ENCODE measurements around the gene COQ7.
A peak's percentile ranks its signal among the peaks of the same experiment; 100 is the strongest.

COQ7 gene

DNA sequence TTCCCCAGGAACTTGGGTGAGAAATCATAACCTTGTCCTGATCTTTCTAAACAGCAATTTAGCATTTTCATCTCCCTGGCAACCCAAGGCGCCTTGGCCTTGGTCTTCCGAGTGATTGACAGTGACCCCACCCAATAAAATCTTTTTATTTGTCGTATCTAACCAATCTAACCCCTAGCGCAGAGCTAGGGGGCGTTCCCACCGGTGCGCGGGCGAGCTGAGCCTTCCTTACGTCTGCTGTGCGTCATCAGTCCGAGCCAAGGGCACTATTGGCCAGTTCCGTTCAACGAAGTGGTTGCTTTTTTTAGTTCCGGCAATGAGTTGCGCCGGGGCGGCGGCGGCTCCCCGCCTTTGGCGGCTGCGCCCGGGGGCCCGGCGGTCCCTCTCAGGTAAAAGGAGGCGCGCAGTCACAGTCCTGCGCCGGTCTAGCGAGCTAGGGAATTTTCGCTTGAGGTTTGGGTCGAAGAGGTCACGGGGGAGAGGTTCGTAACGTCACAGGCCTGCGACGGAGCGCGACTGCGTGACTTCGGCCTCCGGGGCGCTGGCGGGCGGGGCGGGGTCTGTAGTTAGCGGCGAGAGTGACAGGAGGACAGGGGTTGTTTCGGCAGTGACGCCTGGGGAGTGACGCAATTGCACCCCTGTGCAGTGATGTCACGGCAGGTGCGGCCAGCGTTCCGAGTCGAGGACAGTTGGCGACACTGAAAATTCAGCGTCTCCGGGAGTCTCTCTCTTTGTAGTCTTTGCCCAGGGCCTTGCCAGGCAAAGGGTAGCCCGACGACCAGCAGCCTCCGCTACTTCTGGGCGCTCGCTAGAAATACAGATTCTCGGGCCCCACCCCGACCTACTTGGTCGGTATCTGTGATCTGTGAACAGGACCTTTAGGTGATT is at the start of gene COQ7:
COQ7 (plus strand) TSS at position 266 of the 888 bp plus-strand sequence; CDS start at position 317, 51 bp downstream.
- H3K36me3 ChIP-seq (replicated peaks): no peaks in the 10 kb centered on the region
- peak within 1 kb of the TSS; percentile 100 for H3K27ac ChIP-seq
- TF ChIP-seq, protein P1, sequence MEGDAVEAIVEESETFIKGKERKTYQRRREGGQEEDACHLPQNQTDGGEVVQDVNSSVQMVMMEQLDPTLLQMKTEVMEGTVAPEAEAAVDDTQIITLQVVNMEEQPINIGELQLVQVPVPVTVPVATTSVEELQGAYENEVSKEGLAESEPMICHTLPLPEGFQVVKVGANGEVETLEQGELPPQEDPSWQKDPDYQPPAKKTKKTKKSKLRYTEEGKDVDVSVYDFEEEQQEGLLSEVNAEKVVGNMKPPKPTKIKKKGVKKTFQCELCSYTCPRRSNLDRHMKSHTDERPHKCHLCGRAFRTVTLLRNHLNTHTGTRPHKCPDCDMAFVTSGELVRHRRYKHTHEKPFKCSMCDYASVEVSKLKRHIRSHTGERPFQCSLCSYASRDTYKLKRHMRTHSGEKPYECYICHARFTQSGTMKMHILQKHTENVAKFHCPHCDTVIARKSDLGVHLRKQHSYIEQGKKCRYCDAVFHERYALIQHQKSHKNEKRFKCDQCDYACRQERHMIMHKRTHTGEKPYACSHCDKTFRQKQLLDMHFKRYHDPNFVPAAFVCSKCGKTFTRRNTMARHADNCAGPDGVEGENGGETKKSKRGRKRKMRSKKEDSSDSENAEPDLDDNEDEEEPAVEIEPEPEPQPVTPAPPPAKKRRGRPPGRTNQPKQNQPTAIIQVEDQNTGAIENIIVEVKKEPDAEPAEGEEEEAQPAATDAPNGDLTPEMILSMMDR (IDR thresholded peaks at IDR 0.05; ENCODE audit: low read depth, low read length, missing control alignments): no peak
- peak within 1 kb of the TSS; percentile 86 for H3K4me3 ChIP-seq (ENCODE audit: low read depth, low read length)
- in situ Hi-C loops (cut with HindIII; ENCODE audit: low pct_ligation_motif_present, low sequenced_read_pairs): no loop called here
- H3K27me3 ChIP-seq (replicated peaks): no peaks in the 10 kb centered on the region
- peak; percentile 99 for DNase-seq

DNA sequence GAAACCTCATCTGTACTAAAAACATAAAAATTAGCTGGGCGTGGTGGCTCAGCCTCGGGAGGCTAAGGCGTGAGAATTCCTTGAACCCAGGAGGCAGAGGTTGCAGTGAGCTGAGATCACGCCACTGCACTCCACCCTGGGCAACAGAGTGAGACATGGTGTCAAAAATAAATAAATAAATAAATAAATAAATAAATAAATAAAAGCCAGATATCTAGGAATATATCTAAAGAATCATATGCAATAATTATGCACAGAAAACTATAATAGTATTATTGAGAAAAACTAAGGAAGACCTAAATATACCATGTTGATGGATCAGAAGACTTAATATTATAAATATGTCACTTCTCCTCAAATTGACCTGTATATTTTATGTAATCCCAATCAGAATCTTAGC is 46.7 kb upstream of the COQ7 start:
- H3K4me3 ChIP-seq (ENCODE audit: low read depth, low read length): no peak overlapping the region
- H3K27me3 ChIP-seq (replicated peaks): no peaks in the 10 kb centered on the region
- TF ChIP-seq, protein P1 (IDR thresholded peaks at IDR 0.05; ENCODE audit: low read depth, low read length, missing control alignments): no peak
- in situ Hi-C loops (cut with HindIII; ENCODE audit: low pct_ligation_motif_present, low sequenced_read_pairs): no loop called here
- no peaks in the 10 kb centered on the region for H3K36me3 ChIP-seq (replicated peaks)
- H3K27ac ChIP-seq: no peak overlapping the region
- DNase-seq: no peak

DNA sequence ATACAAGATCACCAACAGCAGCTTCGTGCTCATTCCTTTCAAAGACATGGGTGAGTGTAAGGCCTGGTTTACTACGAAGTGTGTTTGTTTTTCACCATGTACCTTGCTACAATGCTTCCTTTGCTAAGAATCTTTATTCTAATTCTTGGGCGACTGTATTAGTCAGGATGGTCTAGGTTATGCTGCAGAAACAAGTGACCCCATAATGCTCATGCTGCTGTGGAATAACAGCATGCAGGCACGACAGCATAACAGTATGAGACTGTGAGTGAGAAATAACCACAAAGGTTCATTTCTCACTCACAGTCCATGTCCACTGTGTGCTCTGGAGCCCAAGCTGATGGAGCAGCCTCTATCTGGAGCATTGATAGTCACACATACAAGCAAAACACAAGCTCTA is 45.7 kb upstream of the COQ7 start:
- in situ Hi-C loops (cut with HindIII; ENCODE audit: low pct_ligation_motif_present, low sequenced_read_pairs): no loop called here

DNA sequence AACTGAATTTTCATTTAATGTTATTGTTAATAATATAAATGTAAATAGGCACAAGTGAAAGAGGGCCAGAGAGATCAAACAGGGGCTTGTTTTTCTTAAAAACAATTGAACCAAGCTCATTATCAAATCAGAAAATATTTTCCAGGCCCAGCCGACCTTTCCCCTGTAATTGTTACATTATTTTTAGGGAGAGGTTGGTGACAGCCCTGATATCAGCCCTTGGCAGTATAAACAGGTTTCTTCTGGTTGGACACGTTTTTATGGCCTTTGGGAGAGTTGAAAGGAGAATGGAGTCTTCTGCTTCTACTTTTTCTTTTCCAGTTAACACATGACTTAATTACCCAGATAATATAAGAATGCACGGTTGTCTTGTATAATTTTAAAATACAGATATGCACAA is 40.0 kb upstream of the COQ7 start:
- H3K36me3 ChIP-seq (replicated peaks): no peaks in the 10 kb centered on the region
- no peak for DNase-seq
- H3K27ac ChIP-seq: no peak overlapping the region
- TF ChIP-seq, protein P1 (IDR thresholded peaks at IDR 0.05; ENCODE audit: low read depth, low read length, missing control alignments): no peak
- no peak overlapping the region for H3K4me3 ChIP-seq (ENCODE audit: low read depth, low read length)
- in situ Hi-C loops (cut with HindIII; ENCODE audit: low pct_ligation_motif_present, low sequenced_read_pairs): no loop called here
- no peaks in the 10 kb centered on the region for H3K27me3 ChIP-seq (replicated peaks)

More for the DNA sequence above, 45.7 kb upstream of the COQ7 start:
- Histone ChIP-seq H3K27me3 (replicated peaks) (no peaks in the 10 kb centered on the region), H3K36me3 (replicated peaks) (no peaks in the 10 kb centered on the region), H3K27ac (no peak overlapping the region), H3K4me3 (ENCODE audit: low read depth, low read length) (no peak overlapping the region)
- TF ChIP-seq, protein P1 (IDR thresholded peaks at IDR 0.05; ENCODE audit: low read depth, low read length, missing control alignments): no peak
- DNase-seq: no peak

DNA sequence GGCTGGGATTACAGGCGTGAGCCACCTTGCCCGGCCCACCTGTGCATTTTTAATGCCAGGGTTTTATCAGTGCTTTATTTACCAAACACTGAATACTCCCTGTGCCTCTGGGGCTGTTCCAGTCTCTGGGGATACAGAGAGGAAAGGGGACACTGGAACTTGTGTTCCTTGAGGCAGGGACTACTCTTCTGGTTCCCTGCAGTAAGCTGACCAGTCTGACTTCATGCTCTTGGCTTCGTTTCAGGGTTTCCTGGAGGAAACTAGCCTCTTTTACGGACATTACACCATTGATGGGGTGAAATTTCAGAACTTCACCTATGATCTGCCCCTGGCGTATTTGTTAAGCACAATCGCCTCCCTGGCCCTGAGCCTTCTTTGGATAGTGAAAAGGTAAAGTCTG is 37.4 kb upstream of the COQ7 start:
- H3K4me3 ChIP-seq (ENCODE audit: low read depth, low read length): no peak overlapping the region
- TF ChIP-seq, protein P1 (IDR thresholded peaks at IDR 0.05; ENCODE audit: low read depth, low read length, missing control alignments): no peak
- H3K36me3 ChIP-seq (replicated peaks): no peaks in the 10 kb centered on the region
- no peaks in the 10 kb centered on the region for H3K27me3 ChIP-seq (replicated peaks)
- H3K27ac ChIP-seq: no peak overlapping the region
- in situ Hi-C loops (cut with HindIII; ENCODE audit: low pct_ligation_motif_present, low sequenced_read_pairs): no loop called here
- no peak for DNase-seq
